Subcutaneous adipose tissue (tissue), 4 donors: ENCODE measurements around the gene C16orf78. TPM values are rescaled to one million over a fixed set of nuclear protein-coding genes. Genes with fewer than 3 reads are reported as not detected.

ENCODE experiments used
- total RNA-seq, 4 donors: library from RNA; depleted of rRNA; stranded (reverse); fragments of >200 nt; gene quantifications; one replicate each; pipeline ENCODE4 v1.1.0, GENCODE V29; 2016
- TF ChIP-seq, protein P1 (sequence below): fragments of 450-650 bp; IDR thresholded peaks from one replicate; pipeline ENCODE4 v1.5.1; 2016; ENCODE audit warnings: low read depth, mild to moderate bottlenecking, control low read depth, antibody characterized with exemption, moderate library complexity

Gene C16orf78
- total RNA-seq, 4 donors from 2014 or later, result not detected

DNA sequence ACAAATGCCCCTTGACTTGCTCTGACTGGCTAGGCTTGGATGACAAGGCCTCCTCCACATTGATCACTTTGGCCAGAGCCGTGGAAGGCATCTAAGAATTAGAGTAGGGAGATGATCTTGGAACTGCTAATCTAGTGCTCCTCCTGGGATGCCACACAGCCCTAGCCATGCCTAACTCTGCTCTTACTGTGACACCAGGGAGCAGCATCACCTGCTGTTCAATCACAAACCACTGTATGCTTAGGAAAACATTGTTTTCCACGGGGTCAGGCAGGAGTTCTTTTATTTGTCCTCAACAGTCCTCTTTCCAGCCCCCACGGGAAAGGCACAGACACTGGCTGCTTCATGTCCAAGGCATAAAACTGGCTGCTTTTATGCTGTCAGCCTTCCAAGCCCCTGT is 46.3 kb downstream of the C16orf78 start:
- TF ChIP-seq, protein P1, sequence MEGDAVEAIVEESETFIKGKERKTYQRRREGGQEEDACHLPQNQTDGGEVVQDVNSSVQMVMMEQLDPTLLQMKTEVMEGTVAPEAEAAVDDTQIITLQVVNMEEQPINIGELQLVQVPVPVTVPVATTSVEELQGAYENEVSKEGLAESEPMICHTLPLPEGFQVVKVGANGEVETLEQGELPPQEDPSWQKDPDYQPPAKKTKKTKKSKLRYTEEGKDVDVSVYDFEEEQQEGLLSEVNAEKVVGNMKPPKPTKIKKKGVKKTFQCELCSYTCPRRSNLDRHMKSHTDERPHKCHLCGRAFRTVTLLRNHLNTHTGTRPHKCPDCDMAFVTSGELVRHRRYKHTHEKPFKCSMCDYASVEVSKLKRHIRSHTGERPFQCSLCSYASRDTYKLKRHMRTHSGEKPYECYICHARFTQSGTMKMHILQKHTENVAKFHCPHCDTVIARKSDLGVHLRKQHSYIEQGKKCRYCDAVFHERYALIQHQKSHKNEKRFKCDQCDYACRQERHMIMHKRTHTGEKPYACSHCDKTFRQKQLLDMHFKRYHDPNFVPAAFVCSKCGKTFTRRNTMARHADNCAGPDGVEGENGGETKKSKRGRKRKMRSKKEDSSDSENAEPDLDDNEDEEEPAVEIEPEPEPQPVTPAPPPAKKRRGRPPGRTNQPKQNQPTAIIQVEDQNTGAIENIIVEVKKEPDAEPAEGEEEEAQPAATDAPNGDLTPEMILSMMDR, result no peak

DNA sequence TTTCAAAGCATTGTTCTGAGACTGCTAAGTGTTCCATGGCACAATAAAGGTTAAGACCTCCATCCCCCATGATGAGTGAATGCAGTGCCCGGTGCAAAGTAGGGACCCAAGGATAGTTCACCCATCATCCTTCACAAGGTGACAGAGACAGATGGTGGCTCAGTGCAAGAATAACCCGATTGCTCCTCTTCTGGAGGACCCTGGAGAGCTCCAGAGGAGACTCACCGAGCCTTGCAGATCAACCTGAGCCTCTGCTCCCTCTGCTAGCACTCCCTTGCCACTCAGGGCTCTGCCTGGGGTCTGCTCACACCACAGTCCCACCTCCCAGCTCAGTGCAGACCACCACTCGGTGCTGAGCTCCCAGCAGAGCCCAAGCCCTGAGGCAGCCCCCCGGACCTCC is 49.3 kb downstream of the C16orf78 start:
- TF ChIP-seq, protein P1, result no peak

DNA sequence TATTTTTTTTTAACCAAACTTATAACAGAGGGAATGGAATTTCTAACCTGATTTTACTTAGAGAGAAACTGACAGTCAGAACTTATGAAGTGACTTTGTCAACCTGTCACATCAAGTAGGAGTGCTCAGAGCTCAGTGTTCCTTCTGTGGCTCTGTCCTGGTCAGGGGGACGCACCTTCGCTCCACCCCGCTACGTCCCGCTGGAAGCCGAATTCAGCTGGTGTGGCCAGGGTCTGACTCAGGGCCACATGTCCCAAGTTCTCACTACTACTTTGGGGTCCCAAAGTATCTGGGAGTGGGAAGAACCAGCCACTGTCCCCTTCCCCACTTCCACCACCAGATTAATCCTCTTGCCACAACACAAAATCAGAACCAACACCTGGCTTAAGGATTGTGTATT is 51.4 kb downstream of the C16orf78 start:
- TF ChIP-seq, protein P1, result no peak

DNA sequence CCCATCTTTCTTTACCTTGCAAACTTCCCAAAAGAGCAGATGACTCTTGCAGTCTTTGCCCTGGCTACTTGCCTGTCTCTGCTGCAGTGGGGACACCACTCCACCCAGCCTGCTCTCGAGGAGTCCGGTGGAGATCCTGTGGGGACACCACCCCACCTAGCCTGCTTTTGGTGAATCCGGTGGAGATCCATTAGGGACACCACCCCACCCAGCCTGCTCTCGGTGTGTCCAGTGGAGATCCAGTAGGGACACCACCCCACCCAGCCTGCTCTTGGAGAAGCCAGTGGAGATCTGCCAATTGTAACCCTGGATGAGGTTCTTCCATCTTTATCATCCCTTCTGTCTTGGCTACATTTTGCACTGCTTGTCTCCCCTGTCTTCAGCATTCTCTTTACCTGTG is 54.2 kb downstream of the C16orf78 start:
- TF ChIP-seq, protein P1, result no peak

DNA sequence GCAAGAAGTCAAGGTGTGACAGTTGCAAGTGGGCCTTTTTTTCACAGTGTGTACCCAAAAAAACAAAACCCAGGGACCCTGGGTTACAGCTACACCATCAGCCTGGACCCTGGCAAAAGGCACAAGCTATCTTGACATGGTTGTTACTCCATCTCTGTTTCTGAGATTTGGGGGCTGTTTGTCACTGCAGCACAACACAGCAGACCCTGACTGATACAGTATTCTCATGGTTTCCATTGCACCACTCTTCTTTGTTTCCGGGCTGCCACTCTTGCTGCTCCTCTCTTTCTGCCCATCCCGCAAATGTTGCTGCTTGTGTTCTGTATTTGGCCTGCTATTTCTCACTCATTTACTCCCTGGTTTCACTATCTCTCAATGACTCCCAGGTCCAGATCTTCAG is 55.2 kb downstream of the C16orf78 start:
- TF ChIP-seq, protein P1, result no peak

DNA sequence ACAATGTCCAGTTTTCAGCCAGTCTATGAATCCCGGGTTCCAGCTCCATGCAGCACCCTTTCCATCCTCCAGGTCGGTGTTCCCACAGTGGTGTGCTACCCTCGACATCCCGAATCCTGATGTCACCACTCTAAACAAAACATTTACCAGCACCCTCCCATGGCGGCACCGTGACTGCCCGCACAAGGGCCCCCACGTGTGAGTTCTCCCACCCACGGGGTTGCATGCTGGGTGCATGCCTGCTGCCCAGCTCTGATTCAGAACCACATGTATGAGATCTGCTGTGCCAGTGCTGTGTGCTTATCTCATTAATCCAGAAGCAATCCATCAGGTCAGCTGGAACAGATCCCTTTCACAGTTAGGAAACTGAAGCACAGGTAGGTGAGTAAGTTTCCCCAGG is 57.4 kb downstream of the C16orf78 start:
- TF ChIP-seq, protein P1, result no peak

DNA sequence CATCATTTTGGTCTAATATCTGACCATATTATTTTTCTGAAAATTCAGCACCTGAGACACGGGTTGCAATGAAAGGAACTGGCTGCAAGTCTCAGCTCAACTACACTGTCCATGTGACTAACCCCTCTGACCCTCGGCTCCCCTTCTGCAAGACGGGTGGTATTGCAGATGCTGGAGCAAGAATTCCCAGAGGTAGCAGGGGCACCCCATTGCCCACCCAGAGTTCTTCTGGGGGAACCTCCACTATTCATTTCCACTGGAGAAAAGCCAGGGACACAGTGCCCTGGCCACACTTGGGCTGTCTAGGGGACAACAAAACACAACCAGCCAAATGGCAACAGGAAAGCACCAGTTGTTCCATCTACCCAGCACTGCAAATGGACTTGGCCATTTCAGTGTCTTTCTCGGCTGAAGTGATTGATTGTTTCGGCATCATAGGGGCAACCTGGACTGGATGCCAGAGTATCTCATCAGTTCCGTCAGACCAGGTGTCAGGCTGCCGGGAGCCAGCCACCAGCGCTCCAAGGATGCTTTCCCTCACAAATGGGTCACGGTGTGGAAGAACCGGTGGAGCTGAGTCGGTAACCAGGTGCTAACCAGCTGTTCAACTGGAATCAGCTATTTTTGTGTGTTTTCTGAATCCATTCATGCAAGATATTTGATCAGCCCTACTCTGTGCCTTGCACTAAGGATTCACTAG is 58.1 kb downstream of the C16orf78 start:
- TF ChIP-seq, protein P1, result no peak
